GM23338 (cell line): ENCODE results near the gene GAPDHS.

Experiments used
- CREB1 ChIP-seq: fragments of 250-450 bp; sonication (Bioruptor Pico); IDR thresholded peaks from 2 replicates; pipeline ENCODE4 v1.5.0; 2020; ENCODE audit warnings: low read depth, mild to moderate bottlenecking, moderate library complexity
- EZH2 ChIP-seq: fragments of 200-600 bp; sonication (generic); IDR thresholded peaks from one replicate; pipeline ENCODE4 v1.8.0; 2017; ENCODE audit warnings: antibody characterized with exemption, mild to moderate bottlenecking, low read depth; ENCODE audit not compliant: unreplicated experiment
- EZH2phosphoT487 ChIP-seq: fragments of 200-600 bp; sonication (generic); IDR thresholded peaks from one replicate; pipeline ENCODE4 v1.8.1; 2018; ENCODE audit warnings: antibody characterized with exemption; ENCODE audit not compliant: unreplicated experiment
- JUNB ChIP-seq: IDR thresholded peaks from one replicate; pipeline ENCODE4 v1.6.1; 2016; ENCODE audit warnings: antibody characterized with exemption; ENCODE audit not compliant: unreplicated experiment
- NANOG ChIP-seq: IDR thresholded peaks from 2 replicates; pipeline ENCODE4 v1.6.1; 2016; ENCODE audit warnings: antibody characterized with exemption, borderline replicate concordance
- POLR2AphosphoS5 ChIP-seq: IDR thresholded peaks from 2 replicates; pipeline ENCODE4 v1.6.1; 2016; ENCODE audit warnings: antibody characterized with exemption, low read depth
- STAT1 ChIP-seq: IDR thresholded peaks from one replicate; pipeline ENCODE4 v1.6.1; 2016; ENCODE audit warnings: antibody characterized with exemption; ENCODE audit not compliant: unreplicated experiment
- ZNF331 ChIP-seq: fragments of 250-450 bp; sonication (Bioruptor Pico); IDR thresholded peaks from 2 replicates; pipeline ENCODE4 v1.5.0; 2020; ENCODE audit warnings: low read depth, mild to moderate bottlenecking, moderate library complexity
- TF ChIP-seq, protein P1 (sequence below), 2 experiments: fragments of 200-600 bp in 1 of 2; sonication (generic) in 1 of 2; conservative IDR thresholded peaks; 2 replicates each; pipeline versions ENCODE4 v1.5.1 to v1.6.1; 2016 to 2017; ENCODE audit warnings: antibody characterized with exemption in 2 of 2, low read depth in 2 of 2, mild to moderate bottlenecking in 2 of 2, moderate library complexity in 1 of 2
- TF ChIP-seq, protein P2 (sequence below): IDR thresholded peaks from one replicate; pipeline ENCODE4 v1.6.1; 2018; ENCODE audit warnings: antibody characterized with exemption; ENCODE audit not compliant: unreplicated experiment
- TF ChIP-seq, protein P3 (sequence below): IDR thresholded peaks from 2 replicates; pipeline ENCODE4 v1.6.1; 2016; ENCODE audit warnings: antibody characterized with exemption

DNA sequence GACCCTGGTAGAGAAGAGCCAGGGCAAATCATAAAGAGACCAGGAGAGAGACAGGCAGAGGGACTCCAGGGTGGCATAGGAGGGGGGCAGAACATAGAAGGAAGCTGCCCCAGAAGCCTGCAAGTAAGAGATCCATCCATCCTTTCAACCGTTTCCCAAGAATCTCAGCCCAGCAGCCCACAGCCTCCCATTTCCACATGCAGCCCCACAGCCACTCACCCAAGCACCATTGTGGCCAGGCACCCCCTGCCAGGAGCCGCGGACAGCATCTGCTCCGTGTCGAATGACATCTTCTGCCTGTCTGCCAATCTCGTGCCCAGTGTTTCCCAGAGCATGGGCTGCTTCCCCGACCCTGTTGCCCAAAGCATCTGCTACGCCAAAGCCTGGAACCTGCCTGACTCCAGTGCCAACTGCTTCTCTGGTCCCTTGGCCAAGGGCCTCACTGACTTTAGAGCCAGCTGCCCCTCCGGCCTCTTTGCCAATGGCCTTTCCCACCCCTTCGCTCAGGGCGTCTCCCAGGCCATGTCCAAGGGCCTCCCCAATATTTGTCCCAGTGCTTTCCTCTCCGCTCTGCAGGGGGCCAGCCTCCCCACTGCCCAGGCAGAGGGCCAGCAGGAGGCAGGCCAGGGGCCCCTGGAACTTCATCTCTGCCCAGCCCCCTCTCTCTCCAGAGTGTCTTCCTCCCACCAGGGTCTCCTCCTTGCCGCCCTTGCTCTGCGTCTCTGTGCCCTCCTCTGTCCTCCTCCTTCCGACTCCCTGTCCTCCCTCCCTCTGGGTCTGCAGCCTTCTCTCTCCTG, 20.2 kb upstream of the GAPDHS start:
- TF ChIP-seq, protein P1, sequence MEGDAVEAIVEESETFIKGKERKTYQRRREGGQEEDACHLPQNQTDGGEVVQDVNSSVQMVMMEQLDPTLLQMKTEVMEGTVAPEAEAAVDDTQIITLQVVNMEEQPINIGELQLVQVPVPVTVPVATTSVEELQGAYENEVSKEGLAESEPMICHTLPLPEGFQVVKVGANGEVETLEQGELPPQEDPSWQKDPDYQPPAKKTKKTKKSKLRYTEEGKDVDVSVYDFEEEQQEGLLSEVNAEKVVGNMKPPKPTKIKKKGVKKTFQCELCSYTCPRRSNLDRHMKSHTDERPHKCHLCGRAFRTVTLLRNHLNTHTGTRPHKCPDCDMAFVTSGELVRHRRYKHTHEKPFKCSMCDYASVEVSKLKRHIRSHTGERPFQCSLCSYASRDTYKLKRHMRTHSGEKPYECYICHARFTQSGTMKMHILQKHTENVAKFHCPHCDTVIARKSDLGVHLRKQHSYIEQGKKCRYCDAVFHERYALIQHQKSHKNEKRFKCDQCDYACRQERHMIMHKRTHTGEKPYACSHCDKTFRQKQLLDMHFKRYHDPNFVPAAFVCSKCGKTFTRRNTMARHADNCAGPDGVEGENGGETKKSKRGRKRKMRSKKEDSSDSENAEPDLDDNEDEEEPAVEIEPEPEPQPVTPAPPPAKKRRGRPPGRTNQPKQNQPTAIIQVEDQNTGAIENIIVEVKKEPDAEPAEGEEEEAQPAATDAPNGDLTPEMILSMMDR (conservative IDR thresholded peaks at IDR 0.05; ENCODE audit: low read depth in 2 of 2), result no peak
- TF ChIP-seq, protein P2, sequence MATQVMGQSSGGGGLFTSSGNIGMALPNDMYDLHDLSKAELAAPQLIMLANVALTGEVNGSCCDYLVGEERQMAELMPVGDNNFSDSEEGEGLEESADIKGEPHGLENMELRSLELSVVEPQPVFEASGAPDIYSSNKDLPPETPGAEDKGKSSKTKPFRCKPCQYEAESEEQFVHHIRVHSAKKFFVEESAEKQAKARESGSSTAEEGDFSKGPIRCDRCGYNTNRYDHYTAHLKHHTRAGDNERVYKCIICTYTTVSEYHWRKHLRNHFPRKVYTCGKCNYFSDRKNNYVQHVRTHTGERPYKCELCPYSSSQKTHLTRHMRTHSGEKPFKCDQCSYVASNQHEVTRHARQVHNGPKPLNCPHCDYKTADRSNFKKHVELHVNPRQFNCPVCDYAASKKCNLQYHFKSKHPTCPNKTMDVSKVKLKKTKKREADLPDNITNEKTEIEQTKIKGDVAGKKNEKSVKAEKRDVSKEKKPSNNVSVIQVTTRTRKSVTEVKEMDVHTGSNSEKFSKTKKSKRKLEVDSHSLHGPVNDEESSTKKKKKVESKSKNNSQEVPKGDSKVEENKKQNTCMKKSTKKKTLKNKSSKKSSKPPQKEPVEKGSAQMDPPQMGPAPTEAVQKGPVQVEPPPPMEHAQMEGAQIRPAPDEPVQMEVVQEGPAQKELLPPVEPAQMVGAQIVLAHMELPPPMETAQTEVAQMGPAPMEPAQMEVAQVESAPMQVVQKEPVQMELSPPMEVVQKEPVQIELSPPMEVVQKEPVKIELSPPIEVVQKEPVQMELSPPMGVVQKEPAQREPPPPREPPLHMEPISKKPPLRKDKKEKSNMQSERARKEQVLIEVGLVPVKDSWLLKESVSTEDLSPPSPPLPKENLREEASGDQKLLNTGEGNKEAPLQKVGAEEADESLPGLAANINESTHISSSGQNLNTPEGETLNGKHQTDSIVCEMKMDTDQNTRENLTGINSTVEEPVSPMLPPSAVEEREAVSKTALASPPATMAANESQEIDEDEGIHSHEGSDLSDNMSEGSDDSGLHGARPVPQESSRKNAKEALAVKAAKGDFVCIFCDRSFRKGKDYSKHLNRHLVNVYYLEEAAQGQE, result no peak
- TF ChIP-seq POLR2AphosphoS5, result no peak
- no peak for TF ChIP-seq CREB1
- no peak for TF ChIP-seq EZH2
- no peak for TF ChIP-seq NANOG
- TF ChIP-seq EZH2phosphoT487, result no peak
- no peak for TF ChIP-seq JUNB
- no peak for TF ChIP-seq ZNF331
- no peak for TF ChIP-seq STAT1
- TF ChIP-seq, protein P3, sequence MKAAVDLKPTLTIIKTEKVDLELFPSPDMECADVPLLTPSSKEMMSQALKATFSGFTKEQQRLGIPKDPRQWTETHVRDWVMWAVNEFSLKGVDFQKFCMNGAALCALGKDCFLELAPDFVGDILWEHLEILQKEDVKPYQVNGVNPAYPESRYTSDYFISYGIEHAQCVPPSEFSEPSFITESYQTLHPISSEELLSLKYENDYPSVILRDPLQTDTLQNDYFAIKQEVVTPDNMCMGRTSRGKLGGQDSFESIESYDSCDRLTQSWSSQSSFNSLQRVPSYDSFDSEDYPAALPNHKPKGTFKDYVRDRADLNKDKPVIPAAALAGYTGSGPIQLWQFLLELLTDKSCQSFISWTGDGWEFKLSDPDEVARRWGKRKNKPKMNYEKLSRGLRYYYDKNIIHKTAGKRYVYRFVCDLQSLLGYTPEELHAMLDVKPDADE, result no peak
